Activated B cell treated with CpG ODN at 0.5 μM for 24 hours (primary cell): ENCODE measurements around the gene ENOPH1. TPM values are rescaled to one million over a fixed set of nuclear protein-coding genes. Genes with fewer than 3 reads are reported as not detected.

Source experiments
- ATAC-seq: fragments of 200-7000 bp; cut with Tn5 transposase; one replicate; pipeline ENCODE4 v1.10.0; 2021; ENCODE audit warnings: low read depth, mild to moderate bottlenecking, moderate library complexity
- CTCF ChIA-PET: fragments of 350-600 bp; sonication (Branson Sonifier 250); formaldehyde crosslinking; loops from one replicate; lab custom pipeline; 2021; ENCODE audit warnings: antibody characterized with exemption; lab: Charles Lee
- POLR2A ChIA-PET: fragments of 350-600 bp; sonication (Branson Sonifier 250); formaldehyde crosslinking; loops from one replicate; lab custom pipeline; 2021; ENCODE audit warnings: antibody characterized with exemption; lab: Charles Lee
- DNase-seq: peaks from one replicate; pipeline ENCODE4 v3.0.0; 2022
- H3K27ac Mint-ChIP-seq: one replicate; pipeline ENCODE4 v1.8.0; 2020; ENCODE audit warnings: mixed read lengths
- H3K27me3 Mint-ChIP-seq: one replicate; pipeline ENCODE4 v1.8.0; 2021; ENCODE audit warnings: mixed read lengths
- H3K36me3 Mint-ChIP-seq: one replicate; pipeline ENCODE4 v1.8.0; 2021; ENCODE audit warnings: low read depth, mixed read lengths
- H3K4me1 Mint-ChIP-seq: one replicate; pipeline ENCODE4 v1.8.0; 2021; ENCODE audit warnings: mixed read lengths
- H3K4me3 Mint-ChIP-seq: one replicate; pipeline ENCODE4 v1.8.0; 2020; ENCODE audit warnings: mild to moderate bottlenecking, mixed read lengths
- H3K9me3 Mint-ChIP-seq: one replicate; pipeline ENCODE4 v1.8.0; 2020; ENCODE audit warnings: mixed read lengths
- CTCF ChIP-seq: fragments of 200-600 bp; IDR thresholded peaks from one replicate; pipeline ENCODE4 v1.8.0; 2022; ENCODE audit warnings: antibody characterized with exemption, mild to moderate bottlenecking
- intact Hi-C: fragments of 100-400 bp; cut with micrococcal nuclease; formaldehyde crosslinking; loops from one replicate; pipeline ENCODE4 v1.15.1; 2024
- total RNA-seq: library from RNA; stranded (reverse); gene quantifications from 2 replicates; pipeline ENCODE4 v1.2.3, GENCODE V29; 2022

ENOPH1 gene
- total RNA-seq, 1 donor from 2014 or later = 26.0 TPM

- Mint-ChIP-seq H3K27ac (no peak overlapping the region), H3K36me3 (no peaks in the 10 kb centered on the region), H3K4me1 (no peaks in the 10 kb centered on the region), H3K27me3 (no peaks in the 10 kb centered on the region), H3K4me3 (no peak overlapping the region), H3K9me3 (no peaks in the 10 kb centered on the region)
- no peak for TF ChIP-seq CTCF
- ATAC-seq (no peak), DNase-seq (no peak)
- ChIA-PET POLR2A (no interaction called here), CTCF (no interaction called here)
- intact Hi-C loops = no loop called here
These were observed 65.3 kb downstream of the ENOPH1 start for GRCh38 chr4:82495666-82496065.

- no peaks in the 10 kb centered on the region for H3K27me3 Mint-ChIP-seq
- intact Hi-C loops = no loop called here
- no peaks in the 10 kb centered on the region for H3K4me1 Mint-ChIP-seq
- H3K36me3 Mint-ChIP-seq = no peaks in the 10 kb centered on the region
- no peak overlapping the region for H3K27ac Mint-ChIP-seq
- POLR2A ChIA-PET = no interaction called here
- no peak for TF ChIP-seq CTCF
- H3K4me3 Mint-ChIP-seq = no peak overlapping the region
- no peaks in the 10 kb centered on the region for H3K9me3 Mint-ChIP-seq
- DNase-seq (no peak), ATAC-seq (no peak)
- CTCF ChIA-PET = no interaction called here
These were observed 66.0 kb downstream of the ENOPH1 start for GRCh38 chr4:82496349-82496748.

GRCh38 chr4:82499738-82500434 is 69.5 kb downstream of the ENOPH1 start:
- Mint-ChIP-seq H3K27ac (no peak overlapping the region), H3K4me3 (no peak overlapping the region), H3K4me1 (no peaks in the 10 kb centered on the region), H3K9me3 (no peaks in the 10 kb centered on the region), H3K27me3 (no peaks in the 10 kb centered on the region), H3K36me3 (no peaks in the 10 kb centered on the region)
- ChIA-PET CTCF (no interaction called here), POLR2A (no interaction called here)
- intact Hi-C loops = no loop called here
- no peak for DNase-seq
- ATAC-seq = no peak
- TF ChIP-seq CTCF = no peak

- no peak overlapping the region for H3K27ac Mint-ChIP-seq
- no peaks in the 10 kb centered on the region for H3K36me3 Mint-ChIP-seq
- H3K27me3 Mint-ChIP-seq = no peaks in the 10 kb centered on the region
- ATAC-seq = no peak
- no peaks in the 10 kb centered on the region for H3K9me3 Mint-ChIP-seq
- TF ChIP-seq CTCF = no peak
- DNase-seq = no peak
- intact Hi-C loops = no loop called here
- no peaks in the 10 kb centered on the region for H3K4me1 Mint-ChIP-seq
- no peak overlapping the region for H3K4me3 Mint-ChIP-seq
- ChIA-PET CTCF (no interaction called here), POLR2A (no interaction called here)
These were observed 70.2 kb downstream of the ENOPH1 start for GRCh38 chr4:82500435-82501153.

GRCh38 chr4:82501154-82501442 is 70.7 kb downstream of the ENOPH1 start:
- TF ChIP-seq CTCF = no peak
- no peak for DNase-seq
- ATAC-seq = no peak
- Mint-ChIP-seq H3K9me3 (no peaks in the 10 kb centered on the region), H3K4me1 (no peaks in the 10 kb centered on the region), H3K27ac (no peak overlapping the region), H3K36me3 (no peaks in the 10 kb centered on the region), H3K27me3 (no peaks in the 10 kb centered on the region), H3K4me3 (no peak overlapping the region)
- POLR2A ChIA-PET = no interaction called here
- intact Hi-C loops = no loop called here
- CTCF ChIA-PET = no interaction called here
